ENCODE data around the gene PPM1F.

Gene PPM1F

GRCh38 chr22:21992593-21993237, 40.1 kb upstream of the PPM1F start:
- H3K9me2 ChIP-seq (replicated peaks; ENCODE audit: insufficient read depth, low read length) = no peaks in the 10 kb centered on the region
- H3K27ac ChIP-seq (ENCODE audit: low read depth, low read length) = no peak overlapping the region
- H3K9me3 ChIP-seq (ENCODE audit: insufficient read depth, low read length) = no peaks in the 10 kb centered on the region
- no peaks in the 10 kb centered on the region for H4K20me1 ChIP-seq (ENCODE audit: low read depth, low read length)
- no peaks in the 10 kb centered on the region for H3F3A ChIP-seq (ENCODE audit: insufficient read depth)
- no peaks in the 10 kb centered on the region for H3K36me3 ChIP-seq (ENCODE audit: low read length)
- no peak overlapping the region for H2AFZ ChIP-seq (ENCODE audit: low read depth, low read length, severe bottlenecking)
- no peak overlapping the region for H3K4me2 ChIP-seq (ENCODE audit: low read depth, low read length, poor library complexity, severe bottlenecking)
- no peak overlapping the region for H3K4me3 ChIP-seq (ENCODE audit: insufficient read depth, low read length, poor library complexity, severe bottlenecking)
- no peaks in the 10 kb centered on the region for H3K79me2 ChIP-seq (ENCODE audit: insufficient read depth, low read length)
- no peak overlapping the region for H3K9ac ChIP-seq (ENCODE audit: low read length)
- H3K27me3 ChIP-seq (ENCODE audit: low read length) = no peaks in the 10 kb centered on the region
- TF ChIP-seq CTCF (IDR thresholded peaks at IDR 0.05; ENCODE audit: insufficient read depth, low read length, poor library complexity, severe bottlenecking) (no peak), EZH2phosphoT487 (conservative IDR thresholded peaks at IDR 0.05; ENCODE audit: low read length) (no peak)

- Histone ChIP-seq H3K4me2 (ENCODE audit: low read depth, low read length, poor library complexity, severe bottlenecking) (no peak overlapping the region), H4K20me1 (ENCODE audit: low read depth, low read length) (no peaks in the 10 kb centered on the region), H3K36me3 (ENCODE audit: low read length) (no peaks in the 10 kb centered on the region), H3K9me3 (ENCODE audit: insufficient read depth, low read length) (no peaks in the 10 kb centered on the region), H3K4me3 (ENCODE audit: insufficient read depth, low read length, poor library complexity, severe bottlenecking) (no peak overlapping the region), H3K27me3 (ENCODE audit: low read length) (no peaks in the 10 kb centered on the region), H3F3A (ENCODE audit: insufficient read depth) (no peaks in the 10 kb centered on the region; the same call in 1 of the 2 replicates), H3K9me2 (replicated peaks; ENCODE audit: insufficient read depth, low read length) (no peaks in the 10 kb centered on the region), H3K9ac (ENCODE audit: low read length) (no peak overlapping the region), H2AFZ (ENCODE audit: low read depth, low read length, severe bottlenecking) (no peak overlapping the region), H3K79me2 (ENCODE audit: insufficient read depth, low read length) (no peaks in the 10 kb centered on the region), H3K27ac (ENCODE audit: low read depth, low read length) (no peak overlapping the region)
- TF ChIP-seq CTCF (IDR thresholded peaks at IDR 0.05; ENCODE audit: insufficient read depth, low read length, poor library complexity, severe bottlenecking) (no peak), EZH2phosphoT487 (conservative IDR thresholded peaks at IDR 0.05; ENCODE audit: low read length) (no peak)
These were observed 39.1 kb upstream of the PPM1F start for GRCh38 chr22:21991774-21992173.

DNA sequence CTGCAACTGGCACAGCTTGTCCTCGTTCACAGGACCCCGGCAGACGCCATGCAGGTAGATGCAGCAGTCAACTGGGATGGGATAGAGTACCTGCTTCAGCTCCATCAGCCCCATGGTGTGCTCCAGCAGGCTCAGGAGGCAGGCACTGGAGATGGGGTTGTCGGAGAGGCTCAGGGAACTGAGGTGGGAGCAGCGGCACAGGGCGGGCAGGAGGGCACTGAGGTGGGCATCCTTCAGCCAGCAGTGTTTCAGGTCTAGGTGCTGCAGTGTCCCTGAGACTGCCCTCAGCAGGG, 38.6 kb upstream of the PPM1F start:
- Histone ChIP-seq H3K27me3 (ENCODE audit: low read length) (no peaks in the 10 kb centered on the region), H3K36me3 (ENCODE audit: low read length) (no peaks in the 10 kb centered on the region), H3K9me2 (replicated peaks; ENCODE audit: insufficient read depth, low read length) (no peaks in the 10 kb centered on the region), H2AFZ (ENCODE audit: low read depth, low read length, severe bottlenecking) (no peak overlapping the region), H3K4me3 (ENCODE audit: insufficient read depth, low read length, poor library complexity, severe bottlenecking) (no peak overlapping the region), H3K27ac (ENCODE audit: low read depth, low read length) (no peak overlapping the region), H3K4me2 (ENCODE audit: low read depth, low read length, poor library complexity, severe bottlenecking) (no peak overlapping the region), H3K9me3 (ENCODE audit: insufficient read depth, low read length) (no peaks in the 10 kb centered on the region), H3F3A (ENCODE audit: insufficient read depth) (no peaks in the 10 kb centered on the region; the same call in 1 of the 2 replicates), H3K79me2 (ENCODE audit: insufficient read depth, low read length) (no peaks in the 10 kb centered on the region), H4K20me1 (ENCODE audit: low read depth, low read length) (no peaks in the 10 kb centered on the region), H3K9ac (ENCODE audit: low read length) (no peak overlapping the region)
- TF ChIP-seq CTCF (IDR thresholded peaks at IDR 0.05; ENCODE audit: insufficient read depth, low read length, poor library complexity, severe bottlenecking) (no peak), EZH2phosphoT487 (conservative IDR thresholded peaks at IDR 0.05; ENCODE audit: low read length) (no peak)

Measured in SU-DHL-6 (cell line).